ENCODE data around the gene STK39. TPM values are rescaled to one million over a fixed set of nuclear protein-coding genes. Genes with fewer than 3 reads are reported as not detected.

Gene STK39
- total RNA-seq, 1 experiment from 2014 or later = 13.8 TPM

DNA sequence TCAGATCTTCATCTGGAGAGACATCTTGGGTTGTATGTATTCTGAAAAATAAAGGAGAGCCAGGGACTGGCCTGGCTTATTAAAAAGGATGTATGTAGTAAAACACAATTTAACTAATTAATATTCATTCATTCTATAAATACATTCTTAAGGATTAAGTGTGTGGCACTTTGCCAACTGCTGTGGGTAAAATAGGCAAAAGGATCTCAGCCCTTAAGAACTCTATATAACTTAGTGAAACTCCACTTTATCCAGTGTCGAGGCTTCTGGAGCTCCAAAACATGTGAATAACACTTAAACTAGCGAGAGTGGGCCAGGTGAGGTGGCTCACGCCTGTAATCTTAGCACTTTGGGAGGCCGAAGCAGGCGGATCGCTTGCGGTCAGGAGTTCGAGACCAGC is 7.7 kb upstream of the STK39 start:
- BruUV-seq (replicated peaks) = no TSS peak
- H3K36me3 Mint-ChIP-seq (ENCODE audit: insufficient read depth, unreplicated experiment) = no peaks in the 10 kb centered on the region
- no peaks in the 10 kb centered on the region for H3K27me3 Mint-ChIP-seq (ENCODE audit: insufficient read depth, unreplicated experiment)
- H3K4me1 Mint-ChIP-seq (ENCODE audit: insufficient read depth, unreplicated experiment) = peaks cover 8% of the 10 kb centered on the region
- H3K4me3 Mint-ChIP-seq (ENCODE audit: unreplicated experiment) = no peak overlapping the region
- CTCF ChIA-PET = interaction anchor here (1.2 kb wide), 1 partner anchor 45 kb away, joined by 3 read pairs; no protein-coding TSS in a partner anchor
- intact Hi-C loops (cut with micrococcal nuclease) = no loop called here
- TF ChIP-seq, protein P1, sequence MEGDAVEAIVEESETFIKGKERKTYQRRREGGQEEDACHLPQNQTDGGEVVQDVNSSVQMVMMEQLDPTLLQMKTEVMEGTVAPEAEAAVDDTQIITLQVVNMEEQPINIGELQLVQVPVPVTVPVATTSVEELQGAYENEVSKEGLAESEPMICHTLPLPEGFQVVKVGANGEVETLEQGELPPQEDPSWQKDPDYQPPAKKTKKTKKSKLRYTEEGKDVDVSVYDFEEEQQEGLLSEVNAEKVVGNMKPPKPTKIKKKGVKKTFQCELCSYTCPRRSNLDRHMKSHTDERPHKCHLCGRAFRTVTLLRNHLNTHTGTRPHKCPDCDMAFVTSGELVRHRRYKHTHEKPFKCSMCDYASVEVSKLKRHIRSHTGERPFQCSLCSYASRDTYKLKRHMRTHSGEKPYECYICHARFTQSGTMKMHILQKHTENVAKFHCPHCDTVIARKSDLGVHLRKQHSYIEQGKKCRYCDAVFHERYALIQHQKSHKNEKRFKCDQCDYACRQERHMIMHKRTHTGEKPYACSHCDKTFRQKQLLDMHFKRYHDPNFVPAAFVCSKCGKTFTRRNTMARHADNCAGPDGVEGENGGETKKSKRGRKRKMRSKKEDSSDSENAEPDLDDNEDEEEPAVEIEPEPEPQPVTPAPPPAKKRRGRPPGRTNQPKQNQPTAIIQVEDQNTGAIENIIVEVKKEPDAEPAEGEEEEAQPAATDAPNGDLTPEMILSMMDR (IDR thresholded peaks at IDR 0.05; ENCODE audit: unreplicated experiment) = no peak
- POLR2A ChIA-PET = no interaction called here
- no peaks in the 10 kb centered on the region for H3K9me3 Mint-ChIP-seq (ENCODE audit: unreplicated experiment)
- no peak overlapping the region for H3K27ac Mint-ChIP-seq (ENCODE audit: low read depth, unreplicated experiment)
- no peak for DNase-seq (ENCODE audit: unreplicated experiment)

DNA sequence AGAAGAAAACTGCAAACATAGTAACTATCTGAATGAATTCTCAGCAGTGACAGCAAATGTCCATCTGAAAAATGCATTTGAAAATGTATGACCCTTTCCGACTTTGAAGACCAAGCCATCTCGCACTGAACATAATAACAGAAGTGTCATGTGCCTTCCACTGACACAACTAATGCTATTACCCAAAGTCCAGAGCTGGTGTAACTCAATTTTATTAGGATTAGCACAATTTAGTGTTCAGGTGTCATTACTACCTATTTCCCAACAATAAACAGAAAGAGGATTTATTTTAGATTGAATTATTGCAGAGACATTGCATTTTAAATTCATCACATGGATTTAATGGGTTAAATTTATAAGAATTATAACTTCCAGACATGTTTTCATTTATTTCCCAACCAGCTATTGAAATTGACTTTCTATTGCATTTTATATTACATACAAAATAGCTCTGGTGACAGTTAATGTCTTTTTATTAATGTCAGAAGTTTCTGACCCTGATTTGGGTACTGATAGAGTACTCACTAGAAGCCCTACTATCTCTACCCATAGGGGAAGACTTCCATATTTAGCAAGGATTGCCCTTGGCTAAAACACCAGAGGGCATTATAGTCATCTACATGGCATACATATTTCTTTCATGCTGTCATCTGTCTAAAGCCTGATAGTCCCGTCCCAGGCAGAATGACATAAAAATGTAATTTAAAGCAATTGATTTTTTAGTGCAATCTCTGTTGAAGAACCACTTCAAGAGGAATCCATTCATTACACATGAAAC is 7.0 kb upstream of the STK39 start:
- intact Hi-C loops (cut with micrococcal nuclease) = no loop called here
- Mint-ChIP-seq H3K27ac (ENCODE audit: low read depth, unreplicated experiment) (no peak overlapping the region), H3K4me3 (ENCODE audit: unreplicated experiment) (no peak overlapping the region), H3K27me3 (ENCODE audit: insufficient read depth, unreplicated experiment) (no peaks in the 10 kb centered on the region), H3K36me3 (ENCODE audit: insufficient read depth, unreplicated experiment) (no peaks in the 10 kb centered on the region), H3K9me3 (ENCODE audit: unreplicated experiment) (no peaks in the 10 kb centered on the region), H3K4me1 (ENCODE audit: insufficient read depth, unreplicated experiment) (peaks cover 8% of the 10 kb centered on the region)
- BruUV-seq (replicated peaks) = no TSS peak
- ChIA-PET CTCF (interaction anchor here (1.2 to 1.3 kb wide), 2 partner anchors 44 to 83 kb away, joined by 3 to 4 read pairs; no protein-coding TSS in a partner anchor), POLR2A (interaction anchor here (0.6 kb wide), 1 partner anchor 485 kb away, joined by 3 read pairs; no protein-coding TSS in a partner anchor)
- TF ChIP-seq, protein P1 (IDR thresholded peaks at IDR 0.05; ENCODE audit: unreplicated experiment) = no peak
- no peak for DNase-seq (ENCODE audit: unreplicated experiment)

DNA sequence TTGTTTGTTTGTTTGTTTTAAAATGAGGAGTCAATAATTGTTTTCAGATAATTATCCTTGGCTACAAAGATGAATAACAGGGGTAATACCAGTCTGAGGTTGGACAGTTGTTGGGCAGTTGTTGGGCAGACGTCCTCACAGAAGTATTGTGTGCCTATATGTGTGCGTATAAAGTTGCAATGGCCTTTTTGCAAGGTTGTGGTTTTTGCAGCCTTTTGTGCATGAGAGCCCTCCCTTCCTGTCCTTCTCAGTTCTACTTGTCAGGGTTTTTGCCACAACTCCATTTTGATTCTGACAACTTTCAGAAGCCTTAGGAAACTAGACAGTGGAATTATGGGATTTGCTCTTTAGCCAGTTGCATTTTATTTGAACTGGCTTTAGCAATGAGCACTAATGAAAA is 6.0 kb upstream of the STK39 start:
- POLR2A ChIA-PET = no interaction called here

DNA sequence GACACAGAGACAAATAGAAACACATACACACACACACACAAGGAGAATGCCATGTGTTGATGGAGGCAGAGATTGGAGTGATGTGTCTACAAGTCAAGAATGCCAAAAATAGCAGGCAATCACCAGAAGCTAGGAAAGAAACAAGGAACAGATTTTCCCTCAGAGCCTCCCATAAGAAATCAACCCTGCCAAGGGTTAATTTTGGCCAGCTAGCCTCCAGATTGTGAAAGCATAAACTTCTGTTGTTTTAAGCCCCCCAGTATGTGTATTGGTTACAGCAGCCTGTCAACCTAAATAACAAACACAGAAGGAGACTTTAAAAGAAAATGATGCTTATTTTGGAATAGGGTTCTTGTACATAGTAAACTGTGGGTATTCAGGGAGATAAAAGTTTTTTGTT is 5.6 kb upstream of the STK39 start:
- DNase-seq (ENCODE audit: unreplicated experiment) = no peak
- ChIA-PET CTCF (interaction anchor here (0.6 to 2.2 kb wide), 3 partner anchors 84 to 134 kb away, joined by 3 to 8 read pairs (median 3); no protein-coding TSS in a partner anchor), POLR2A (interaction anchor here (1.6 kb wide), 1 partner anchor 10 kb away, joined by 7 read pairs; no protein-coding TSS in a partner anchor)
- no TSS peak for BruUV-seq (replicated peaks)
- H3K4me1 Mint-ChIP-seq (ENCODE audit: insufficient read depth, unreplicated experiment) = peaks cover 8% of the 10 kb centered on the region
- no peaks in the 10 kb centered on the region for H3K9me3 Mint-ChIP-seq (ENCODE audit: unreplicated experiment)
- H3K27ac Mint-ChIP-seq (ENCODE audit: low read depth, unreplicated experiment) = no peak overlapping the region
- intact Hi-C loops (cut with micrococcal nuclease) = no loop called here
- no peaks in the 10 kb centered on the region for H3K27me3 Mint-ChIP-seq (ENCODE audit: insufficient read depth, unreplicated experiment)
- no peak overlapping the region for H3K4me3 Mint-ChIP-seq (ENCODE audit: unreplicated experiment)
- TF ChIP-seq, protein P1 (IDR thresholded peaks at IDR 0.05; ENCODE audit: unreplicated experiment) = no peak
- no peaks in the 10 kb centered on the region for H3K36me3 Mint-ChIP-seq (ENCODE audit: insufficient read depth, unreplicated experiment)

More for the DNA sequence above, 6.0 kb upstream of the STK39 start:
- Mint-ChIP-seq H3K4me3 (ENCODE audit: unreplicated experiment) (no peak overlapping the region), H3K27me3 (ENCODE audit: insufficient read depth, unreplicated experiment) (no peaks in the 10 kb centered on the region), H3K27ac (ENCODE audit: low read depth, unreplicated experiment) (no peak overlapping the region), H3K4me1 (ENCODE audit: insufficient read depth, unreplicated experiment) (peaks cover 8% of the 10 kb centered on the region), H3K9me3 (ENCODE audit: unreplicated experiment) (no peaks in the 10 kb centered on the region), H3K36me3 (ENCODE audit: insufficient read depth, unreplicated experiment) (no peaks in the 10 kb centered on the region)
- no TSS peak for BruUV-seq (replicated peaks)
- no peak for DNase-seq (ENCODE audit: unreplicated experiment)
- intact Hi-C loops (cut with micrococcal nuclease) = no loop called here
- CTCF ChIA-PET = interaction anchor here (1.3 to 1.6 kb wide), 2 partner anchors 83 to 135 kb away, joined by 3 to 4 read pairs; no protein-coding TSS in a partner anchor
- TF ChIP-seq, protein P1 (IDR thresholded peaks at IDR 0.05; ENCODE audit: unreplicated experiment) = no peak

Data from MCF 10A (cell line).